ENCODE data around the gene NTNG1.

The NTNG1 gene

GRCh38 chr1:107251083-107251482, 110.2 kb downstream of the NTNG1 start:
- H3K27ac ChIP-seq (ENCODE audit: low read depth, low read length): no peak overlapping the region
- H3K4me3 ChIP-seq (ENCODE audit: low read depth in 1 of 2, low read length in 2 of 2): no peak overlapping the region
- no peaks in the 10 kb centered on the region for H3K4me1 ChIP-seq (ENCODE audit: control insufficient read depth in 1 of 2, insufficient read depth in 2 of 2, low read length in 2 of 2)
- no peaks in the 10 kb centered on the region for H3K9me3 ChIP-seq (ENCODE audit: control insufficient read depth in 1 of 2, low read length in 2 of 2)
- H3K36me3 ChIP-seq (ENCODE audit: control insufficient read depth in 1 of 2, insufficient read depth in 2 of 2, low read length in 2 of 2): no peaks in the 10 kb centered on the region
- H3K27me3 ChIP-seq (ENCODE audit: control insufficient read depth in 1 of 2, insufficient read depth in 2 of 2, low read length in 2 of 2): no peaks in the 10 kb centered on the region
- H3K9ac ChIP-seq (ENCODE audit: low read depth in 1 of 2, low read length in 2 of 2): no peak overlapping the region

GRCh38 chr1:107251839-107252238, 111.0 kb downstream of the NTNG1 start:
- Histone ChIP-seq H3K27me3 (ENCODE audit: control insufficient read depth in 1 of 2, insufficient read depth in 2 of 2, low read length in 2 of 2) (no peaks in the 10 kb centered on the region), H3K9me3 (ENCODE audit: control insufficient read depth in 1 of 2, low read length in 2 of 2) (no peaks in the 10 kb centered on the region), H3K9ac (ENCODE audit: low read depth in 1 of 2, low read length in 2 of 2) (no peak overlapping the region), H3K4me3 (ENCODE audit: low read depth in 1 of 2, low read length in 2 of 2) (no peak overlapping the region), H3K36me3 (ENCODE audit: control insufficient read depth in 1 of 2, insufficient read depth in 2 of 2, low read length in 2 of 2) (no peaks in the 10 kb centered on the region), H3K4me1 (ENCODE audit: control insufficient read depth in 1 of 2, insufficient read depth in 2 of 2, low read length in 2 of 2) (no peaks in the 10 kb centered on the region), H3K27ac (ENCODE audit: low read depth, low read length) (no peak overlapping the region)

GRCh38 chr1:107252271-107252670, 111.4 kb downstream of the NTNG1 start:
- no peaks in the 10 kb centered on the region for H3K9me3 ChIP-seq (ENCODE audit: control insufficient read depth in 1 of 2, low read length in 2 of 2)

DNA sequence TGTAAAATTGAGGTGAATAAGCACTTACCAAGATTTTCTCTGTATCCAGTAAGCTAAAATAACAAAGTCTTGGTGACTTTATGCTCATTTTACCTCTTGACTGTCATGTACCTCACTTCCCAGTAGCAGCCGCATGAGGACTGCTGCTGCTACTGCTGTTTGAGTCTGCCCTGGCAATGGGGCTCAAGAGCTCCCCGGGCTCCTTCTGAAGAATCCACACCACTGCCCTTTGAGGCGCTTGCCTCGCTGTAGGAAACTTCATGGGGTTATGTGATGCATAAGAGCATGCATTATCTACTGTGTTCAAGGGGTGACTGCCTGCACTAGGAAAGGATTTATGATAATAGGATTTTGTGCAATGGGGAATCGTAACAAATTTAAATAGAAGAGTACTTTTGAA, 113.5 kb downstream of the NTNG1 start:
- H3K9me3 ChIP-seq (ENCODE audit: control insufficient read depth in 1 of 2, low read length in 2 of 2): no peaks in the 10 kb centered on the region
- no peak overlapping the region for H3K27ac ChIP-seq (ENCODE audit: low read depth, low read length)
- no peak overlapping the region for H3K4me3 ChIP-seq (ENCODE audit: low read depth in 1 of 2, low read length in 2 of 2)
- H3K36me3 ChIP-seq (ENCODE audit: control insufficient read depth in 1 of 2, insufficient read depth in 2 of 2, low read length in 2 of 2): no peaks in the 10 kb centered on the region
- H3K27me3 ChIP-seq (ENCODE audit: control insufficient read depth in 1 of 2, insufficient read depth in 2 of 2, low read length in 2 of 2): no peaks in the 10 kb centered on the region
- H3K9ac ChIP-seq (ENCODE audit: low read depth in 1 of 2, low read length in 2 of 2): no peak overlapping the region
- no peaks in the 10 kb centered on the region for H3K4me1 ChIP-seq (ENCODE audit: control insufficient read depth in 1 of 2, insufficient read depth in 2 of 2, low read length in 2 of 2)

More at GRCh38 chr1:107252271-107252670, 111.4 kb downstream of the NTNG1 start:
- Histone ChIP-seq H3K27ac (ENCODE audit: low read depth, low read length) (no peak overlapping the region), H3K9ac (ENCODE audit: low read depth in 1 of 2, low read length in 2 of 2) (no peak overlapping the region), H3K27me3 (ENCODE audit: control insufficient read depth in 1 of 2, insufficient read depth in 2 of 2, low read length in 2 of 2) (no peaks in the 10 kb centered on the region), H3K36me3 (ENCODE audit: control insufficient read depth in 1 of 2, insufficient read depth in 2 of 2, low read length in 2 of 2) (no peaks in the 10 kb centered on the region), H3K4me1 (ENCODE audit: control insufficient read depth in 1 of 2, insufficient read depth in 2 of 2, low read length in 2 of 2) (no peaks in the 10 kb centered on the region), H3K4me3 (ENCODE audit: low read depth in 1 of 2, low read length in 2 of 2) (no peak overlapping the region)

DNA sequence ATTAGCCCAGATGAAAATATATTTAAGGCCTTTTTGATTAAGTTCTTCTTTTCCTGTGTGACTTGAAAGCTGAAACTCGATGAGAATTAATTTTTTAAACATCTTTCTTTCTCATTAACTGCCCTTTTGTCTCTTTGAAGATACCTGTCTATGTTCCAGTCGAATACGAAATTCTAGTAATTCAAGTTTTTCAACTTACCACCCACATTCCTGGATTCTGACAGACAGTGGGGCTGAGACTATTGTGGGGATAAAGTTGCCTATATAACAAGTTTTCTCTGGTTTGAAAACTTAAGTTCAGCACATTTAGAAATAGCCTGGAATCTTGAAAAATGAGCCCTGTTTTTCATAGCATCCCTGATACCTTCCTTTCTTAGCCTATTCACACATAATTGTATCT, 114.6 kb downstream of the NTNG1 start:
- H3K9ac ChIP-seq (ENCODE audit: low read depth in 1 of 2, low read length in 2 of 2): no peak overlapping the region
- H3K4me1 ChIP-seq (ENCODE audit: control insufficient read depth in 1 of 2, insufficient read depth in 2 of 2, low read length in 2 of 2): no peaks in the 10 kb centered on the region
- no peak overlapping the region for H3K4me3 ChIP-seq (ENCODE audit: low read depth in 1 of 2, low read length in 2 of 2)
- no peaks in the 10 kb centered on the region for H3K36me3 ChIP-seq (ENCODE audit: control insufficient read depth in 1 of 2, insufficient read depth in 2 of 2, low read length in 2 of 2)
- no peaks in the 10 kb centered on the region for H3K27me3 ChIP-seq (ENCODE audit: control insufficient read depth in 1 of 2, insufficient read depth in 2 of 2, low read length in 2 of 2)
- H3K9me3 ChIP-seq (ENCODE audit: control insufficient read depth in 1 of 2, low read length in 2 of 2): no peaks in the 10 kb centered on the region
- no peak overlapping the region for H3K27ac ChIP-seq (ENCODE audit: low read depth, low read length)

DNA sequence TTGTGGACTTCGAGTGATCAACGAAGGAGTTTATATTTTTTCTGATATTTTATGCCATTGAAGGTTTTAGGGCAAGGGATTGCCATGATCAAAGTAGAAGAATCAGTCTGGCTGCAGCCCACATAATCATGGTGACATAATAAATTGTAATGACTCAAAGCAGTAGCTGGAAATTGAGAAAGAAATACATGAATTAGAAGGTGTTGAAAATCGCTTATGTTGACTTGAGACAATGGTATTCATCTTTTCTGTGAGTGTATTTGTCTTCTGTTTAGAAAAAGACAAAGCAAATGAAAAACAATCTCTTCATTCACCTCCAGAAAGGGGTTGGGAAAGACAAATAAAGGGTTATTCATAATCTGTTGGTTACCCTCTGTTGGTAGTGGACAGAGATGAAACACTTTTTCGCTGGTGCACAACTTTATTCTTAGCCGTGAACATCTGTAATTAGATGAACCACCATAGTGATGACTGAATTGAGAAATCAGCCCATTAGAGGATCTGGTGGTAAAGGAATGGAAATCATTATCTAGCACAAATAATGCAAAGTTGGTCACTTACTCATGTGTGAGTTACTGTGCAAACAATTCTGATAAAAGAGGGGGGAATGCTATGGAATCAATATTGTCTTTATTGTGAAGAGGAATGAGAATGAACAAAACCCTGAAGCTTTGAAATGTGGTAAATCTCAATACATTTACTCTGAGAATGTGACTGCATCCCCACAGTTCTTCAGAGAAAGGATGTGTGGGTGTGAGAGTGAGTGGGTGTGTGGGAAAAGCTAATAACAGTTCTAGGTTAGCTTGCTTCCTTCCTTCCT, 121.8 kb downstream of the NTNG1 start:
- Histone ChIP-seq H3K9me3 (ENCODE audit: control insufficient read depth in 1 of 2, low read length in 2 of 2) (no peaks in the 10 kb centered on the region), H3K27ac (ENCODE audit: low read depth, low read length) (no peak overlapping the region), H3K36me3 (ENCODE audit: control insufficient read depth in 1 of 2, insufficient read depth in 2 of 2, low read length in 2 of 2) (no peaks in the 10 kb centered on the region), H3K4me3 (ENCODE audit: low read depth in 1 of 2, low read length in 2 of 2) (no peak overlapping the region), H3K27me3 (ENCODE audit: control insufficient read depth in 1 of 2, insufficient read depth in 2 of 2, low read length in 2 of 2) (no peaks in the 10 kb centered on the region), H3K4me1 (ENCODE audit: control insufficient read depth in 1 of 2, insufficient read depth in 2 of 2, low read length in 2 of 2) (no peaks in the 10 kb centered on the region), H3K9ac (ENCODE audit: low read depth in 1 of 2, low read length in 2 of 2) (no peak overlapping the region)

DNA sequence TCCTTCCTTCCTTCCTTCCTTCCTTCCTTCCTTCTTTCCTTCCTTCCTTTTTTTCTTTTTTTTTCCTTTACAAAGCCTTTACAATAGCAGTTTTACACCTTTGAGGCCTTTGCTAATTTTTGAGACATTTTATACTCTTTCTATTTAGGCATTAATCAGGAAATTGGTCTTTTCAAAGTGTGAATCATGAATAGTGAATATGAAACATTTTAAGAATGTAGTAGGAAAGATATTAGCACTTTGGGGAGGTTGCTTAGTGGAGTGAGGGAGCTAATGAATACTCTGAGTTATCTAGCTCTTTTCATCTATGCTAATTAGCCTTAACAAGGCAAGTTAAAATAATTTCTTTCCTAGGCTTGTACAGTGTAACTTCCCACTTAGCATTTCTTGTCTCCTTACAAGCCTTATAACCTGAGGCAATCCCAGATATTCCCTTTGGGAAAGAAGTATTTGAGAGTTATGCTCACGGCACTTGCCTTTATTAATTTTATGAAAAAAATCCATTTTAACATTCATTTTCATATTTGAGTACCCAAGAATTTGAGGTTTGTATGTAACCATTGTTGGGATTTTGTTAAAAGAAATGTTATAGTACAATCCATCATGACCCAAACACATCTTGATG, 122.6 kb downstream of the NTNG1 start:
- no peaks in the 10 kb centered on the region for H3K9me3 ChIP-seq (ENCODE audit: control insufficient read depth in 1 of 2, low read length in 2 of 2)
- H3K4me3 ChIP-seq (ENCODE audit: low read depth in 1 of 2, low read length in 2 of 2): no peak overlapping the region
- H3K36me3 ChIP-seq (ENCODE audit: control insufficient read depth in 1 of 2, insufficient read depth in 2 of 2, low read length in 2 of 2): no peaks in the 10 kb centered on the region
- no peaks in the 10 kb centered on the region for H3K4me1 ChIP-seq (ENCODE audit: control insufficient read depth in 1 of 2, insufficient read depth in 2 of 2, low read length in 2 of 2)
- no peaks in the 10 kb centered on the region for H3K27me3 ChIP-seq (ENCODE audit: control insufficient read depth in 1 of 2, insufficient read depth in 2 of 2, low read length in 2 of 2)
- no peak overlapping the region for H3K9ac ChIP-seq (ENCODE audit: low read depth in 1 of 2, low read length in 2 of 2)
- H3K27ac ChIP-seq (ENCODE audit: low read depth, low read length): no peak overlapping the region

GRCh38 chr1:107264007-107264406, 123.2 kb downstream of the NTNG1 start:
- H3K9me3 ChIP-seq (ENCODE audit: control insufficient read depth in 1 of 2, low read length in 2 of 2): no peaks in the 10 kb centered on the region
- no peak overlapping the region for H3K9ac ChIP-seq (ENCODE audit: low read depth in 1 of 2, low read length in 2 of 2)
- no peak overlapping the region for H3K27ac ChIP-seq (ENCODE audit: low read depth, low read length)
- H3K36me3 ChIP-seq (ENCODE audit: control insufficient read depth in 1 of 2, insufficient read depth in 2 of 2, low read length in 2 of 2): no peaks in the 10 kb centered on the region
- H3K27me3 ChIP-seq (ENCODE audit: control insufficient read depth in 1 of 2, insufficient read depth in 2 of 2, low read length in 2 of 2): no peaks in the 10 kb centered on the region
- H3K4me3 ChIP-seq (ENCODE audit: low read depth in 1 of 2, low read length in 2 of 2): no peak overlapping the region
- H3K4me1 ChIP-seq (ENCODE audit: control insufficient read depth in 1 of 2, insufficient read depth in 2 of 2, low read length in 2 of 2): no peaks in the 10 kb centered on the region

- Histone ChIP-seq H3K36me3 (ENCODE audit: control insufficient read depth in 1 of 2, insufficient read depth in 2 of 2, low read length in 2 of 2) (no peaks in the 10 kb centered on the region), H3K9me3 (ENCODE audit: control insufficient read depth in 1 of 2, low read length in 2 of 2) (no peaks in the 10 kb centered on the region), H3K4me3 (ENCODE audit: low read depth in 1 of 2, low read length in 2 of 2) (no peak overlapping the region), H3K27ac (ENCODE audit: low read depth, low read length) (no peak overlapping the region), H3K27me3 (ENCODE audit: control insufficient read depth in 1 of 2, insufficient read depth in 2 of 2, low read length in 2 of 2) (no peaks in the 10 kb centered on the region), H3K9ac (ENCODE audit: low read depth in 1 of 2, low read length in 2 of 2) (no peak overlapping the region), H3K4me1 (ENCODE audit: control insufficient read depth in 1 of 2, insufficient read depth in 2 of 2, low read length in 2 of 2) (no peaks in the 10 kb centered on the region)
Measured at GRCh38 chr1:107264561-107264960, 123.7 kb downstream of the NTNG1 start.

DNA sequence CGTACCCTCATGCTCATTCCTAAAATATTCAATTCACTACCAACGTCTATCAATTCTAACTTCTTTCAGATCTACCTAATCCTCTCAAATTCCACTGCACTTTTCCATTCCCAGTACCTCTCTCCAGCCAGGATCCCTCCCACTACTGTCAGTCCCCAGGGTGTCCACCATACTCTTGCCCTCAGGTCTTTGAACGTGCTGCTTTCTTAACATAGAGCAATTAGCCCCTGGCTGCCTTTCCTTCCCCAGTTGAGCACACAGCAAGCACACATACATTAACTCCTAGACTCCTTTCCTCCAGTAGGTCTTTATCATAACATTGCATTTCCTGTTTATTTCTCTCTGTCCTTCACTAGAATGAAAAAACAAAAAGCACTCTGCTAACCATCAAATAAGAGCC, 126.7 kb downstream of the NTNG1 start:
- no peaks in the 10 kb centered on the region for H3K9me3 ChIP-seq (ENCODE audit: control insufficient read depth in 1 of 2, low read length in 2 of 2)
- H3K27ac ChIP-seq (ENCODE audit: low read depth, low read length): no peak overlapping the region
- no peaks in the 10 kb centered on the region for H3K36me3 ChIP-seq (ENCODE audit: control insufficient read depth in 1 of 2, insufficient read depth in 2 of 2, low read length in 2 of 2)
- no peak overlapping the region for H3K9ac ChIP-seq (ENCODE audit: low read depth in 1 of 2, low read length in 2 of 2)
- H3K27me3 ChIP-seq (ENCODE audit: control insufficient read depth in 1 of 2, insufficient read depth in 2 of 2, low read length in 2 of 2): no peaks in the 10 kb centered on the region
- H3K4me1 ChIP-seq (ENCODE audit: control insufficient read depth in 1 of 2, insufficient read depth in 2 of 2, low read length in 2 of 2): no peaks in the 10 kb centered on the region
- no peak overlapping the region for H3K4me3 ChIP-seq (ENCODE audit: low read depth in 1 of 2, low read length in 2 of 2)
